GM18511 (cell line): ENCODE data around the gene DEGS2.

Experiments
- ATAC-seq: cut with Tn5 transposase; IDR thresholded peaks from one replicate; pipeline ENCODE4 v1.9.1; 2021; ENCODE audit warnings: mild to moderate bottlenecking, moderate library complexity; ENCODE audit not compliant: unreplicated experiment

Gene DEGS2

GRCh38 chr14:100134586-100134985 lies 24.9 kb downstream of the DEGS2 start:
- ATAC-seq: no peak

- no peak for ATAC-seq
These were observed 26.4 kb downstream of the DEGS2 start for GRCh38 chr14:100132903-100133510.

- no peak for ATAC-seq
These were observed 27.1 kb downstream of the DEGS2 start for GRCh38 chr14:100132161-100132902.

- ATAC-seq: no peak
These were observed 28.3 kb downstream of the DEGS2 start for GRCh38 chr14:100131181-100131580.

- no peak for ATAC-seq
These were observed 28.9 kb downstream of the DEGS2 start for GRCh38 chr14:100130521-100130920.

GRCh38 chr14:100129161-100129589 lies 30.3 kb downstream of the DEGS2 start:
- ATAC-seq: no peak

- no peak for ATAC-seq
These were observed 30.8 kb downstream of the DEGS2 start for GRCh38 chr14:100128688-100129087.

- ATAC-seq: no peak
These were observed 31.5 kb downstream of the DEGS2 start for GRCh38 chr14:100127853-100128455.

GRCh38 chr14:100126401-100126800 lies 33.0 kb downstream of the DEGS2 start:
- no peak for ATAC-seq

GRCh38 chr14:100124551-100125088 lies 34.8 kb downstream of the DEGS2 start:
- ATAC-seq: no peak

- ATAC-seq: no peak
These were observed 35.8 kb downstream of the DEGS2 start for GRCh38 chr14:100123618-100124017.

- no peak for ATAC-seq
These were observed 36.8 kb downstream of the DEGS2 start for GRCh38 chr14:100122481-100123223.

- ATAC-seq: no peak
These were observed 37.6 kb downstream of the DEGS2 start for GRCh38 chr14:100121643-100122480.

- ATAC-seq: no peak
These were observed 38.7 kb downstream of the DEGS2 start for GRCh38 chr14:100120522-100121269.

GRCh38 chr14:100119251-100119650 lies 40.2 kb downstream of the DEGS2 start:
- ATAC-seq: no peak

- ATAC-seq: no peak
These were observed 40.9 kb downstream of the DEGS2 start for GRCh38 chr14:100118396-100119011.

- no peak for ATAC-seq
These were observed 41.6 kb downstream of the DEGS2 start for GRCh38 chr14:100117633-100118395.

GRCh38 chr14:100117026-100117425 lies 42.4 kb downstream of the DEGS2 start:
- ATAC-seq: no peak
